ENCODE results near the gene DOLPP1.
"Not testable (repeated sequence)": the region's sequence is repeated elsewhere in the genome, so short reads cannot be mapped to it uniquely, and the experiment has no call there.

The DOLPP1 gene

GRCh38 chr9:129095170-129095667 lies 14.3 kb downstream of the DOLPP1 start:
- no peak for DNase-seq

GRCh38 chr9:129095908-129096307 lies 15.0 kb downstream of the DOLPP1 start:
- no peak for DNase-seq

- DNase-seq: no peak
Observed at GRCh38 chr9:129097671-129098306, 16.9 kb downstream of the DOLPP1 start.

- DNase-seq: no peak
Observed at GRCh38 chr9:129098328-129098727, 17.4 kb downstream of the DOLPP1 start.

DNA sequence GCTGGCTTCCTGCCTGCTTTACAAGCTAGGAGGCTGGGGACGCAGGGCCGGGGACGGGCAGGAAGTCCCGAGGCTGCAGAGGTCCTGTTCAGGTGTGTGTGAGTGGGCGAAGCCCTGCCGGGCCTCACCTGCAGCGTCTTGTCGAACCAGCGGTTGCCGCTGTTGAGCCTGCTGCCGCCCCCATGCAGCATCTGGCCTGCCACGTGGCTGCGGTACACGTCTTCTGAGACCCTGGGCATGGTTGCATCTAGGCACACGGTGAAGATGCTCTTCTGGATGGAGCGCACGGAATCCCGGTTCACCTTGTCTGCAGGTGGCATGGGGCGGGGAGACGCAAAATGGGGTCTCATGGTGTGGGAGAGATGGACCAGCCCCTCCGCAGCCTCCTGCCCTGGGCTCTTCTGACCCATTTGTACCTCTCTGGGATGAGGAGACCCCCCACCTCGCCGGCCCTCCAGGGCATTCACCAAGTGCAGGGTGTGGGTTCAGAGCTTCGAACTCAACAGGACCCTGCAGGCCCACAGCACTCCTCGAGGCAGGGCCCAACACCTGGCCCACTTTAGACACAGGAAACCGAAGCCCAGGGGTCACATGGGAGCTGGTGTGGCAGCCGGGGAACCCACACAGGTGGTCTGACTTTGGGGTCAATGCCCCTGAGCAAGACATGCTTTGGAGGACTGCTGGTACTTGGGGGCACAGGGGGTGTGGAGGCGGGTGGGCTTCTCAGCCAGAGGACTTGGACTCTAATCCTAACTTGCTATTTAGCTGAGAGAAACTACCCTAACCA lies 19.7 kb downstream of the DOLPP1 start:
- no peak for DNase-seq

DNA sequence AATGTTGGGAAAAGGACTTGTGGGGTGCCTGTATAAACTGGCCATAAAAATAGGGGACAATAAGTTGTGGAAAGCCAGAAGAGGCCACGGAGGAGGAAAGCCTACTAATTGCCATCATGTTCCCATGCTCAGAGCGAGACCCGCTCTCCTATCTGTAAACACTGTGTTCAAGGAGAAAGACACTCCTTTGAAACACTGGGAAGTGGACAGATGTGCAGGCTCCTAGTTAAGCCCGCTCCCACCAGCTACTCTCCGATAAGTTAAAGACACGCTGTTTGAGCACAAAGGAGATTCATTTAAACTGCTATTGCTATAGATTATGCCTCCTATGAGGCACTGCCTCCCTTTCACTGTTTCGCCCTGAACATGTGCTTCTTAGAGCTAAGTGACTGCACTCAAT lies 20.4 kb downstream of the DOLPP1 start:
- DNase-seq: no peak

- no peak for DNase-seq
Observed at GRCh38 chr9:129102095-129102525, 21.2 kb downstream of the DOLPP1 start.

DNA sequence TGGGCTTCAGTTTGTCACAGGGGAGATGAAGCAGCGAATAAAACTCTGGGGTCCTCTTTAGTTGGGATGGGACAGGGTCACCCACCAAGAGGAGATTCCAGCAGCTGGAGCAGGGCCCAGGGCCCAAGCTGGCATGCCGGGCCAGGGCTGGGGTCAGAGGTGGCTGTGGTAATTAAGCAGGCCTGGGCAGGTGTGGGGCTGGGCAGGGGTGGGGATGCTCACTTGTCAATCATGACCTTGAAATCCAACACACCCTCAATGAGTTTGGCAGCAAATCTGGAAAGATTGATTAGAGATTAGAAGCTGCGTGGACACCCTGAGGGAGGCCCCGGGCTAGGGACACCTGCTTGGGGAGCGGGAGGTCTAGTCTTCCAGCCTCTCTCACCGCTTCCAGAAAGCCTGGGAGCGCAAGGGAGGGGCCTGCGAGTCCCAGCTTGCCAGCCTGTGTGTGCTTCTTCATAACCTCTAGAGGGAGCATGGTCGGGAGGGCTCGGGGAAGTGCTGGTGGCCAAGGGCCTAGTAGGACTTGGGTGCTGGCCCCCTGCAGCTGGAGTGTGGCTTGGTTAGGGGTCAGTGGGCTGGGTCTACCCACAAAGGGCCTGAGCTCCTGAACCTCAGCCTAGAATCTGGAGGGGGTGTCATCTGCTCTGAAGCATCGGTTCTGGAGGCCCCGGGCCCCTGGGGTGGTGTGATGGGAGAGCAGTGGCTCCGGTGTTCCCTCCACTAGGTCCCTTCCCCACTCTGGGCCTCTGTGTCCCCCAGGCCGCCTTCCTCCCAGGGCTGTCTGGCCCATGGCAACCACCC lies 22.1 kb downstream of the DOLPP1 start:
- peak; percentile 35 for DNase-seq

DNA sequence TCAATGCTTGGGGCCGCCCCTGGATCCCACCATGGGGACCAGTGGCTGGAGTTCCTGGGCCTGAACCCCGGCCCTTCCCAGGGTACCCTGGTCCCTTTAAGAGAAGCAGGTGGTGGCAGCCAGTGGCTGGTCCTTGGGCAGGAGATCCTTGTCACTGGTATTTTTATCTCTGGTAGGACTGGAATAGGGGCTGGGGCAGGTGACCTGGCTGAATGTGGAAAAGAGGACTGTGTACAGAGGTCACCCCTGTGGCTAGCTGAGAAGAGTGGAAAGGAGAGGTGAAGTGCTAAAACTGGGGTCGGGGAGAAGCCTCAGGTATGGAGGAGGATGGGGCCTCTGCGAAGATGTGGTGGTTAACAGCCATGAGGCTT lies 22.7 kb downstream of the DOLPP1 start:
- DNase-seq: no peak

DNA sequence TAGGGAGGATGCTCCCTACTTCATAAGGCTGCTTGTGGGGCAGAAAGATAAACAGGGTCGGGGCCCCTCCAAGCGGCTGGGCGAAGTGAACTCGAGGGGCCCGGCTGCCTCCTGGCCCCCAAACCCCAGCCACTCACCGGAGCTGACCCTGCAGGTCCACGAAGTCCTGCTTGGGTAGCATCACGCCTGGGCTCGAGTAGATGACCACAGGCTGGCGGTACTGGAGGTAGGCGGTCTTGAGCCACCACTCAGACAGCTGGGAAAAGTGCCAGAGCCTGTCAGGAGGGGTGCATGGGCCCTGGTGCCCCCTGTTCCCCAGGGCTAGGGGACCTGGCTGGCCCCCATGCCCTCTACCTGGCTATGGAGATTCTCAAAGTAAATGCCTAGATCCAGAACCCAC lies 23.1 kb downstream of the DOLPP1 start:
- DNase-seq: no peak

DNA sequence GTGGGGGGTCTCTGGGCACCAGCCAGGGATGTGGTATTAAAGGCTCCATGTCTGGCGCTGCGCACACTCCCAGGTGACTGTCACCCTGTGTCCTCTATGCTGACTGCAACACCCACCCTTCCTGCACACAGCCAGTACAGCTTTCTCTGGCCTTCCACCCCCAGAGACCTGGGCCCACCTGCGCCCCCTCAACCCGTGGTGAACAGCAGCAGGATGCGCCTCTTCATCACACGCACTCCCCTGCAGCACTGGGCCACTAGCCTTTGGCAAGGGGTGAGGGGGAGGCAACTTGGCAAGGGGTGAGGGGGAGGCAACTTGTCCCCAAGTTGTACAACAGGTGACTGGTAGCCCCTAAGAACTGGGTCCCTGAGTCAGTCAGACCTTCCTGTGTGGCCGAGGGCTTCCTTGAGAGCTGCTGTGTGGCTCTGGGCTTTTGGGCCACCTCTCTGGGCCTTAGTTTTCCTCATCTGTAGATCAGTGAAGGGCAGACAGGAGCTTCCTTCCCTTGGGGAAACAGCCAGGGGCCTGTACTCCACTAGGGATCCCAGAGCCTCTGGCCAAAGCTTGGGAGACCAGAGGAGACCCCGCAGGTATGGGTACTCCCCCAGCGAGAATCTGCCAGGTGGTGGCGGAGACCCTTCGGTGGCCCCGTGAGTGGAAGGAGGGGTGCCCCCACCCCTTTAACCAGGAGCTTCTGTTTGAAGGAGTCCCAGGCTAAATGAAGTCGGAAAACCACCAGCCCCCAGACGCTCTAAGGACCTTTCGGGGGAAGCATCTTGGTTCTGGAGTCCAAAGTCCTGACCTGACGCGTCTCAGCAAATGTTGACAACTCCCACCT lies 25.2 kb downstream of the DOLPP1 start:
- no peak for DNase-seq

DNA sequence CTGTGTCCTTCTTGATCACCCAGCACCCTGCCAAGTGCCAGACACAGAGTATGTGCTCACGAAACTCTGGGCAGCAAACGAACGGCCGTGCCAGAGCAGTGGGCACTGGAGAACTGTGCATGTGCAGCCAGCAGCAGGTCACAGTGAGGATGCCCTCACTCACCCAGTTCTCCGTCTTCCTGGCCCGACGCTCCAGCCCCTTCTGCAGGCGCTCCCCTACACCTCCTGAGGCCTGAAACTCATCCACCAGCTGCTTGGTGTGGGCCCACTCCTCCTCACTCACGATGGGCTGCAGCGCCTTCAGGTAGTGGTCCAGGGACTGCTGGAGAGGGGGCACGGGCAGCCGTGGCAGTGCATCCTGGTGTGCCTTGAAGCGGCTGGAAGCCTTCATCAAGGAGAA lies 26.7 kb downstream of the DOLPP1 start:
- no peak for DNase-seq

DNA sequence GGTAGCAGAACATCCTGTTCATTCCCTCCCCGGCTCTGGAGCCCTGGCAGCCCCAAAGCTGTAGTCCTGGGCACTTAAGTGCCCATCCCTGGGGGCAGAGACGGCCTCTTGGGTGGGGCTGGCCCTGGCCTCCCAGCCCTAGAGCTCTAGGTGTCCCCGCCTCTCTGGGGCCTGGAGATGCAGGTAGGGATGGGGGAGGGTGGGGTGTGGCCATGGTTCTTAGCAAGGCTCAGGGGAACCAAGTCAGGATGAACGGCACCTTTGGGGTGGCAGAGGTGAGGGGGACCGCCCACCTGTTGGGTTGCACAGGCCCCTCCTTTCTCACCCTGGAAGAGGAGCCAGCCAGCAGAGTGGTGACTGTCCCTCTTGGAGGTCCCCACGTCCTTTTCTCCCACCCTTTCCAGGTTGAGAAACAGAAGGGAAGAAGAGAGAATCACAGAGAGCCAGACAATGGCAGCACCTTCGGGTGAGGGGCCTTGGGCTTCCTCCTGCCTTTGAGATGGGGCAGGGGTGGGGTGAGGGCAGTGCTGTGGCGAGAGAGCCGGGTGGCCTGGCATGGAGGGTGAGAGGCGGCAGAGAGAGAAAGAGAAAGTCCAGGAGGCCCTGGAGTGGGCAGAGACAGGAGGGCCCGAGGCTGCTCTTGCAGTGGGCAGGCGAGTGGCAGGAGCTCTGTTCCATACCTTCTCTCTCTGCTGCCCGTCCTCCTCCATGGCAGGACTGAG lies 27.3 kb downstream of the DOLPP1 start:
- DNase-seq: no peak

GRCh38 chr9:129108805-129109536 lies 28.1 kb downstream of the DOLPP1 start:
- no peak for DNase-seq

- DNase-seq: peak; percentile 20
Observed at GRCh38 chr9:129109537-129109903, 28.6 kb downstream of the DOLPP1 start.

GRCh38 chr9:129109952-129110739 lies 29.2 kb downstream of the DOLPP1 start:
- DNase-seq: peak; percentile 14

- DNase-seq: peak; percentile 100
Observed at GRCh38 chr9:129110740-129111527, 30.0 kb downstream of the DOLPP1 start, which contains the start of the genes CRAT and PTPA. Gene CRAT (minus strand): TSS chr9:129110793. CDS start chr9:129110509, 284 bp downstream. Gene PTPA (plus strand): TSS chr9:129111415. CDS start chr9:129111601, 186 bp downstream.

GRCh38 chr9:129111528-129112151 lies 30.7 kb downstream of the DOLPP1 start:
- peak; percentile 39 for DNase-seq

DNA sequence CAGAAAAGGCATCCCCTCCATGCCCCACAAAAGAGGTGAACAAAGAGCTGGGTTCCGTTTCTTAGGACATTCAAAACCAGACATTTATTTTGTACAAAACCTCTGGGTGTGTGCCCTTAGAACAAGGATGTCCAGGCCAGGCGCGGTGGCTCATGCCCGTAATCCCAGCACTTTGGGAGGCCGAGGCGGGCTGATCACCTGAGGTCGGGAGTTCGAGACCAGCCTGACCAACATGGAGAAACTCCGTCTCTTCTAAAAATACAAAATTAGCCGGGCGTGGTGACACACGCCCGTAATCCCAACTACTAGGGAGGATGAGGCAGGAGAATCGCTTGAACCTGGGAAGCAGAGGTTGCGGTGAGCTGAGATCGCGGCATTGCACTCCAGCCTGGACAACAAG lies 31.6 kb downstream of the DOLPP1 start:
- not testable (repeated sequence) for DNase-seq
